Measurements from ENCODE around the gene PPP1R7.

GRCh38 chr2:241225983-241226382 is 75.7 kb downstream of the PPP1R7 start:
- TF ChIP-seq MYC (IDR thresholded peaks at IDR 0.05; ENCODE audit: low read depth, low read length) (no peak), MYC (CRISPR knock-in tag; IDR thresholded peaks at IDR 0.05; ENCODE audit: borderline replicate concordance, low read depth) (no peak), ZBTB33 (CRISPR knock-in tag; IDR thresholded peaks at IDR 0.05) (no peak), ZBED1 (IDR thresholded peaks at IDR 0.05) (no peak), CTCF (IDR thresholded peaks at IDR 0.05 in 2 of 3, conservative IDR thresholded peaks at IDR 0.05 in 1 of 3; ENCODE audit: insufficient read depth in 2 of 3, low read depth in 1 of 3, low read length in 3 of 3) (no peak)

Measured in K562 (cell line).